ENCODE measurements around the gene LYVE1.

The LYVE1 gene

DNA sequence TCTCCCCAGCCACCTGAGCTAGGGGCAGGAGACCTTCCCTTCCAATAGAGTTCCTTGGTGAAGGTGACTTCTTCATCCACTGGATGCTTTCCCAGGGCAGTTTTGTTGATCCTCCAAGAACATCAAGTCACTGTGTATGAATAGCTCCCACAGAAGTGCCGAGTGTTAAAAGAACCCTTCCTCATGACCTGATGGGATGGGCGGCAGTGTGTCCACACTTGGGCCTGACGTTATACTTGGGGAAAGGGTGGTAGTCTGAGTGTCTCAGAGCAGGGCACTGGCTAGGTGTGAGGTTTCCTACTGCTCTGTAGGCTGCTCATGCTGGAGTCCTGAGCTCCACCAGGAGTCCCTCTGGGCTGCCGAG, 7.6 kb upstream of the LYVE1 start:
- H3K27ac Mint-ChIP-seq: no peak overlapping the region
- H3K27me3 Mint-ChIP-seq: no peaks in the 10 kb centered on the region
- no peaks in the 10 kb centered on the region for H3K36me3 Mint-ChIP-seq

GRCh38 chr11:10575346-10576034, 7.0 kb upstream of the LYVE1 start:
- Mint-ChIP-seq H3K9me3 (no peaks in the 10 kb centered on the region), H3K27ac (no peak overlapping the region), H3K4me3 (no peak overlapping the region), H3K36me3 (no peaks in the 10 kb centered on the region), H3K27me3 (no peaks in the 10 kb centered on the region), H3K4me1 (no peaks in the 10 kb centered on the region)

More for the DNA sequence above, 7.6 kb upstream of the LYVE1 start:
- Mint-ChIP-seq H3K9me3 (no peaks in the 10 kb centered on the region), H3K4me1 (no peaks in the 10 kb centered on the region), H3K4me3 (no peak overlapping the region)

DNA sequence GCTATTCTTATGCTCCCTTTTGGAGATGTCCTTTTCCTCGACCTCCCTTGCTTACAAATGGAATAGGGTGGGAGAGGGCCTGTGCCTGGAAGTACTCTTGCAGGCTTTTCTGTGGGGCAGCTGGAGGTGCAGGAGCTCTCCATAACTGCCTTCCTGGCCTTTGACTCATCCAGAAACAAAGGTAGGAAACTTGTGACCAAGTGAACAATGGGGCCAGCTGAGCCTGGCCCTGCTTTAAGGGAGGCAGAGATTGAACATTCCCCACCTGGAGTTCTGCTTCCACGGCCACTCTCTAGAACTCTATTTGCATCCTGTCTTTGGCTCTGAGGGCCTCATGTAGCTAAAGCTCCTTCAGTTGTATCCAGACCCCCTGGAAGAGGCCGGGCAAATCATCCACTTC, 5.1 kb upstream of the LYVE1 start:
- Mint-ChIP-seq H3K4me3 (no peak overlapping the region), H3K4me1 (no peaks in the 10 kb centered on the region), H3K27me3 (no peaks in the 10 kb centered on the region), H3K9me3 (no peaks in the 10 kb centered on the region), H3K27ac (no peak overlapping the region), H3K36me3 (no peaks in the 10 kb centered on the region)

DNA sequence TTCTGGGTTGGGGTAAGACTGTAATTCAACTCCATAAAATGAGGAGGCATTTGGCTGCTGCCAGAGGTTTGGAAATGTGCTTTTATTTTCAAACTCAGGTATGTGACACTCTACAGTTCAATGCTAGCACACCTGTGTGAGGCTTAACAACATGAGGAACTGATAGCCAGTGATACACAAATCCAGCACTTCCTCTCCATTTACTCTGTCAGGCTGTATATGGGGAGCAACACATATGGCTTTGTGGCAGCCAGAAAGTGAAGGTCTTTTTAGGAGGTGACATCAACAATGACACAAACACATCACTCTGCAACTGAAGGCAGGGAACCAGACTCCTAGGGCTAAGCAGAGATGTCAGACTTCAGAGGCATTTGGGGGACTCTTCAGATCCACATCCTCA, 4.6 kb upstream of the LYVE1 start:
- H3K9me3 Mint-ChIP-seq: no peaks in the 10 kb centered on the region
- H3K4me1 Mint-ChIP-seq: no peaks in the 10 kb centered on the region
- H3K27me3 Mint-ChIP-seq: no peaks in the 10 kb centered on the region
- H3K36me3 Mint-ChIP-seq: no peaks in the 10 kb centered on the region
- H3K27ac Mint-ChIP-seq: no peak overlapping the region
- H3K4me3 Mint-ChIP-seq: no peak overlapping the region

DNA sequence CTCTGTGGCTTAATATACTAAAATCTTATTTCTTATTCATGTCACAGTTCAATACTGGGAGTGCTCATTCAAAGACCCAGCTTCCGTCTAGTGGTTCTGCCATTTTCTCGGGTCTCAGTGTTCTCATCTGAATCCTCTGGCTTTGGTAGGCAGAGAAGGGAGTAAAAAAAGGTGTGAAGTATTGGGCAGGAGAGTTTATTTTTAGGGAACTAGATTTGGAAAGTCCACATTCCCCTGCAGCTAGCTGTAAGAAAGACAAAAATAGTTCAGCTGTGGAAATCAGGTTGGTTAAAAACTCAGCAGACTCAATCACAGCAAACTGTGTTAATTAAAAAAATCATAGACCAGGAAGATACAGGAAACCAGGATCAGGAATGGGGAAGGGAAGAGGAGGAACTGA, 4.1 kb upstream of the LYVE1 start:
- Mint-ChIP-seq H3K36me3 (no peaks in the 10 kb centered on the region), H3K9me3 (no peaks in the 10 kb centered on the region)

GRCh38 chr11:10567446-10567845, 1.0 kb downstream of the LYVE1 start:
- Mint-ChIP-seq H3K27ac (no peak overlapping the region), H3K4me3 (no peak overlapping the region), H3K4me1 (no peaks in the 10 kb centered on the region), H3K27me3 (no peaks in the 10 kb centered on the region), H3K36me3 (no peaks in the 10 kb centered on the region), H3K9me3 (no peaks in the 10 kb centered on the region)

More for the DNA sequence above, 4.1 kb upstream of the LYVE1 start:
- Mint-ChIP-seq H3K27me3 (no peaks in the 10 kb centered on the region), H3K4me3 (no peak overlapping the region), H3K27ac (no peak overlapping the region), H3K4me1 (no peaks in the 10 kb centered on the region)

- Mint-ChIP-seq H3K4me1 (no peaks in the 10 kb centered on the region), H3K27me3 (no peaks in the 10 kb centered on the region), H3K9me3 (no peaks in the 10 kb centered on the region), H3K36me3 (no peaks in the 10 kb centered on the region), H3K4me3 (no peak overlapping the region), H3K27ac (no peak overlapping the region)
Measured at GRCh38 chr11:10566257-10566957, 2.1 kb downstream of the LYVE1 start.

GRCh38 chr11:10565493-10565892, 3.0 kb downstream of the LYVE1 start:
- no peak overlapping the region for H3K27ac Mint-ChIP-seq
- no peaks in the 10 kb centered on the region for H3K4me1 Mint-ChIP-seq
- no peaks in the 10 kb centered on the region for H3K27me3 Mint-ChIP-seq
- H3K9me3 Mint-ChIP-seq: no peaks in the 10 kb centered on the region
- no peaks in the 10 kb centered on the region for H3K36me3 Mint-ChIP-seq
- H3K4me3 Mint-ChIP-seq: no peak overlapping the region

GRCh38 chr11:10564696-10565318, 3.7 kb downstream of the LYVE1 start:
- H3K4me3 Mint-ChIP-seq: no peak overlapping the region
- H3K36me3 Mint-ChIP-seq: no peaks in the 10 kb centered on the region

DNA sequence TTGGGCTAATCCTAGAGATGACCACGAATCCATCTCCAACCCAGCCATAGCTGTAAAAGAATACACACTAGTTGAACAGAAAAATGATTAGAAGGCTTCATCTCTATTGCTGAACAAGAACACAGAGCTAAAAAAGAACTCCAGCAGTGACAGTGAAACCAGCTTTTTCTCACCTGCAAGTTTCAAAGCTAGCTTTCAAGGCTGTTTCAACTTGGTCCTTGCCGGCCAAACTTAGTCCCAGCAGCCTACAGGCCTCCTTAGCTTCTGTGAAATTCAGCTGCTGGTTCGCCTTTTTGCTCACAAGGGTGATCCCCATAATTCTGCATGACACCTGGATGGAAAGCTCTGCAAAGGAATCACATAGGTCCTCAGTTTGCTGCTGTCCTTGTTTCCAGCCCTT, 4.4 kb downstream of the LYVE1 start:
- no peaks in the 10 kb centered on the region for H3K36me3 Mint-ChIP-seq
- no peak overlapping the region for H3K4me3 Mint-ChIP-seq
- no peaks in the 10 kb centered on the region for H3K4me1 Mint-ChIP-seq
- no peaks in the 10 kb centered on the region for H3K27me3 Mint-ChIP-seq
- no peaks in the 10 kb centered on the region for H3K9me3 Mint-ChIP-seq
- H3K27ac Mint-ChIP-seq: no peak overlapping the region

More at GRCh38 chr11:10564696-10565318, 3.7 kb downstream of the LYVE1 start:
- Mint-ChIP-seq H3K27ac (no peak overlapping the region), H3K27me3 (no peaks in the 10 kb centered on the region), H3K4me1 (no peaks in the 10 kb centered on the region), H3K9me3 (no peaks in the 10 kb centered on the region)

- H3K4me1 Mint-ChIP-seq: no peaks in the 10 kb centered on the region
- H3K27me3 Mint-ChIP-seq: no peaks in the 10 kb centered on the region
- H3K4me3 Mint-ChIP-seq: no peak overlapping the region
- H3K36me3 Mint-ChIP-seq: no peaks in the 10 kb centered on the region
- no peaks in the 10 kb centered on the region for H3K9me3 Mint-ChIP-seq
- no peak overlapping the region for H3K27ac Mint-ChIP-seq
Measured at GRCh38 chr11:10561947-10562346, 6.5 kb downstream of the LYVE1 start.

- no peak overlapping the region for H3K4me3 Mint-ChIP-seq
- no peaks in the 10 kb centered on the region for H3K36me3 Mint-ChIP-seq
- H3K27ac Mint-ChIP-seq: no peak overlapping the region
- H3K27me3 Mint-ChIP-seq: peaks cover 2% of the 10 kb centered on the region
- no peaks in the 10 kb centered on the region for H3K4me1 Mint-ChIP-seq
- no peaks in the 10 kb centered on the region for H3K9me3 Mint-ChIP-seq
Measured at GRCh38 chr11:10561043-10561818, 7.2 kb downstream of the LYVE1 start.

GRCh38 chr11:10558288-10558687, 10.2 kb downstream of the LYVE1 start:
- no peak overlapping the region for H3K27ac Mint-ChIP-seq
- no peak overlapping the region for H3K4me3 Mint-ChIP-seq
- H3K36me3 Mint-ChIP-seq: no peaks in the 10 kb centered on the region
- H3K27me3 Mint-ChIP-seq: peaks cover 2% of the 10 kb centered on the region
- no peaks in the 10 kb centered on the region for H3K4me1 Mint-ChIP-seq
- no peaks in the 10 kb centered on the region for H3K9me3 Mint-ChIP-seq

- Mint-ChIP-seq H3K4me1 (no peaks in the 10 kb centered on the region), H3K9me3 (no peaks in the 10 kb centered on the region), H3K4me3 (no peak overlapping the region), H3K27ac (no peak overlapping the region), H3K27me3 (peaks cover 4% of the 10 kb centered on the region), H3K36me3 (peaks cover 2% of the 10 kb centered on the region)
Measured at GRCh38 chr11:10556590-10556989, 11.9 kb downstream of the LYVE1 start.

DNA sequence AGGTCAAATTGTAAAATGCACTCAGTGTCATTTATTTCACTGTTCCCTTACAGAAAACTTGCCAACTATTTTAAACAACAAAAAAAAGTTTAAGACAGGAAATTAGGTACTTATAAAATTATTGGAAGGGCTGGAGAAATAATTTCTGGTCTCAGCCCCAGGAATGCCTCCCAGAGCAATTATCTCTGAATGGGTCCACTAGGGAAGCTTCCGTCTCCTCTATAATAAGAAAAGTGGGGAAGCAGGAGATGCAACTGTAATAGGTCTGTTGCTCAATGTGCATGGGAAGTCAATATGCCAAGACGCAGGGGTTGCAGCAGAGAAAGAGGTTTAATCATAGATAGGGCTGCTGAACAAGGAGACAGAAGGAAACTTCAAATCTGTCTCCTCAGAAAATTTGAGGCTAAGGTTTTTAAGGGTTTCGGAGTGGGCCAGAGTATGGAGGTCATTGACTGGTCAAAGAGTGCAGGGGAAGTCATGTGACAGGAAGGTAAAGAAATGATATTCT, 16.6 kb downstream of the LYVE1 start:
- Mint-ChIP-seq H3K4me1 (no peaks in the 10 kb centered on the region), H3K27me3 (peaks cover 9% of the 10 kb centered on the region), H3K4me3 (no peak overlapping the region), H3K36me3 (peaks cover 4% of the 10 kb centered on the region), H3K27ac (no peak overlapping the region), H3K9me3 (no peaks in the 10 kb centered on the region)

- Mint-ChIP-seq H3K36me3 (peaks cover 4% of the 10 kb centered on the region), H3K27ac (no peak overlapping the region), H3K4me1 (no peaks in the 10 kb centered on the region), H3K4me3 (no peak overlapping the region), H3K27me3 (peaks cover 7% of the 10 kb centered on the region), H3K9me3 (no peaks in the 10 kb centered on the region)
Measured at GRCh38 chr11:10551290-10551592, 17.2 kb downstream of the LYVE1 start.
